Retinal pigment epithelial cell (primary cell): Measurements from ENCODE around the gene SLC2A11.
"Not testable (repeated sequence)": the region's sequence is repeated elsewhere in the genome, so short reads cannot be mapped to it uniquely, and the experiment has no call there.

Experiments
- DNase-seq: peaks from one replicate; pipeline ENCODE4 v3.0.0-alpha.2; 2010; ENCODE audit warnings: low read depth
- H3K4me3 ChIP-seq: 2 replicates; pipeline ENCODE4 v1.5.1; 2011; ENCODE audit warnings: mild to moderate bottlenecking, low read length, control low read depth, moderate library complexity
- TF ChIP-seq, protein P1 (sequence below): conservative IDR thresholded peaks from 2 replicates; pipeline ENCODE4 v1.5.1; 2011; ENCODE audit warnings: low read depth, low read length, control low read depth, inconsistent platforms

Gene SLC2A11

DNA sequence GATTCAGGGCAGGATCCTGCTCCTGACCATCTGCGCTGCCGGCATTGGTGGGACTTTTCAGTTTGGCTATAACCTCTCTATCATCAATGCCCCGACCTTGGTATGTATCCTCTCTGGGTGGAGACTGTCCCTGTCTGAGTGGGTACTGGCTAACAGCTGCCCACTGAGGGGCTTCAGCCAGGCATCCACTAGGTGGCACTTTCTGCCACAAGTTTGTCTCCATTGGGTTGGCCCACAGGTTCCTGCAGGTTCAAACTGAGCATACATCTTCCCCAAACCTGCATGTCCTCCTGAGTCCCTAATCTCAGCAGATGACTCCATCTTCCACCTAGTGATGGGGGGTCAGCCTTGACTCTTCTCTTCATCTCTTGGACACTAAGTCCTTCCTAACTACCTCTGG, 4.4 kb downstream of the SLC2A11 start:
- no peak for DNase-seq
- no peak overlapping the region for H3K4me3 ChIP-seq
- TF ChIP-seq, protein P1, sequence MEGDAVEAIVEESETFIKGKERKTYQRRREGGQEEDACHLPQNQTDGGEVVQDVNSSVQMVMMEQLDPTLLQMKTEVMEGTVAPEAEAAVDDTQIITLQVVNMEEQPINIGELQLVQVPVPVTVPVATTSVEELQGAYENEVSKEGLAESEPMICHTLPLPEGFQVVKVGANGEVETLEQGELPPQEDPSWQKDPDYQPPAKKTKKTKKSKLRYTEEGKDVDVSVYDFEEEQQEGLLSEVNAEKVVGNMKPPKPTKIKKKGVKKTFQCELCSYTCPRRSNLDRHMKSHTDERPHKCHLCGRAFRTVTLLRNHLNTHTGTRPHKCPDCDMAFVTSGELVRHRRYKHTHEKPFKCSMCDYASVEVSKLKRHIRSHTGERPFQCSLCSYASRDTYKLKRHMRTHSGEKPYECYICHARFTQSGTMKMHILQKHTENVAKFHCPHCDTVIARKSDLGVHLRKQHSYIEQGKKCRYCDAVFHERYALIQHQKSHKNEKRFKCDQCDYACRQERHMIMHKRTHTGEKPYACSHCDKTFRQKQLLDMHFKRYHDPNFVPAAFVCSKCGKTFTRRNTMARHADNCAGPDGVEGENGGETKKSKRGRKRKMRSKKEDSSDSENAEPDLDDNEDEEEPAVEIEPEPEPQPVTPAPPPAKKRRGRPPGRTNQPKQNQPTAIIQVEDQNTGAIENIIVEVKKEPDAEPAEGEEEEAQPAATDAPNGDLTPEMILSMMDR = peak; percentile 81

DNA sequence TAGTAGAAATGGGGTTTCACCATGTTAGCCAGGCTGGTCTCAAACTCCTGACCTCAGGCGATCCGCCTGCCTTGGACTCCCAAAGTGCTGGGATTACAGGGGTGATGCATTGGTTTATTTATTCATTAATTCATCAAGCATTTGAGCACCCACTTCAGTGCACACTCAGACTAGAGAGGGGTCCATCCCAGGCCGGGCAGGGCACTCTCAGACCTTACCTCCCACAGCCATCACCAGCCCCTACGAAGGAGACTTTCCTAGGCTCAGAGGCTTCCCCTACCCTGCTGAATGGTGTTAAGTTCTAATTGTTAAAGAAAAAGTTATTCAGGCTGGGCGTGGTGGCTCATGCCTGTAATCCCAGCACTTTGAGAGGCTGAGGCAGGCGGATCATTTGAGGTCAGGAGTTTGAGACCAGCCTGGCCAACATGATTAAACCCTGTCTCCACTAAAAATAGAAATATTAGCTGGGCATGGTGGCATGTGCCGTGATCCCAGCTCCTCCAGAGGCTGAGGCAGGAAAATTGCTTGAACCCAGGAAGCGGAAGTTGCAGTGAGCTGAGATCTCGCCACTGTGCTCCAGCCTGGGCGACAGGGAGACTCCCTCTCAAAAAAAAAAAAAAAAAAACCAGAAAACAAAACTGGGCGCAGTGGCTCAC, 7.0 kb downstream of the SLC2A11 start:
- not testable (repeated sequence) for H3K4me3 ChIP-seq, DNase-seq

DNA sequence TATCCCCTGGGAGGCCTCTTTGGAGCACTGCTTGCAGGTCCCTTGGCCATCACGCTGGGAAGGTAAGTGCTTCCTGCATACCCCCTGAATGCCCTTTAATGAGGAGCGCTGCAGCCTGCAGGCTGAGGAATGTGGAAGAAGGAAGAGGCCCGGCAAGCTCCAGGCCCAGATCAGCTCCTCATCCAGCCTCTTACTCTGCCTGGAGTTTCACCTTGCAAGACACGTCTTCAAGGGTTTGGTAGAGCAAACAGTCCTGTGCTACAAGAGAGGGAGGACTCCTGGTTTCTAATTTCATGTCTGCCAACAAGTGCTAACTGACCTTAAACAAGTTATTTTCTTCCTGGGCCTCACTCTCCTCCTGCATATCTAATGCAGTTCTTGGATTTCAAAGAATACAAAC, 10.9 kb downstream of the SLC2A11 start:
- TF ChIP-seq, protein P1 = no peak
- H3K4me3 ChIP-seq = no peak overlapping the region
- DNase-seq = no peak

DNA sequence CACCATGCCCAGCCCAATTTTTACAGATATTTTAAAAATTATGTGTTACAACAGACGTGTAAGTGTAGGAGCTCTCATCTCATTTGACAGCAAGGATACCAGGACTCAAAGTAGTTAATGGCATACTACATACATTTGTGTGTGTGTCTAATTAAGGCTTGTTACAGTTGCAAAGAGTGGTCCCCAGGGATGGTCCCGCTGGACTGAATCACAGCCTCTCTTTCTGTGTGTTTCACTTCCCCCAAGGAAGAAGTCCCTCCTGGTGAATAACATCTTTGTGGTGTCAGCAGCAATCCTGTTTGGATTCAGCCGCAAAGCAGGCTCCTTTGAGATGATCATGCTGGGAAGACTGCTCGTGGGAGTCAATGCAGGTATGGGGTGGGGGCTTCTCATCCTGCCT, 17.2 kb downstream of the SLC2A11 start:
- H3K4me3 ChIP-seq = no peak overlapping the region
- TF ChIP-seq, protein P1 = no peak
- no peak for DNase-seq

DNA sequence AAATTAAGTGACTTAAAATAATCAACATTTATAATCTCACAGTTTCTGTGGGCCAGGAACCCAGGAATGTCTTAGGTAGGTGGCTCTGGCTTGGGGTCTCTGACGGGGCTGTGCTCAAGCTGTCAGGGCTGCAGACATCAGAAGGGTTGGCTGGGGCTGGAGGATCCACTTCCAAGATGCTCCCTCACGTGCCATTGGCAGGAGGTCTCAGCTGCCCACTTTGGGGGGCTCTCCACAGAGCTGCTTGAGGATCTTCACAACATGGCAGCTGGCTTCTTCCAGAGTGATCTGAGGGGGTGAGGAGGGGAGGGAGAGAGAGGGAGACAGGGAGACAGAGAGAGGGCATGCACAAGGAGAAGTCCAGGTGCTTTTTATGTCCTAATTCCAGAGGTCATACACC, 18.1 kb downstream of the SLC2A11 start:
- DNase-seq = no peak
- TF ChIP-seq, protein P1 = no peak
- H3K4me3 ChIP-seq = no peak overlapping the region

DNA sequence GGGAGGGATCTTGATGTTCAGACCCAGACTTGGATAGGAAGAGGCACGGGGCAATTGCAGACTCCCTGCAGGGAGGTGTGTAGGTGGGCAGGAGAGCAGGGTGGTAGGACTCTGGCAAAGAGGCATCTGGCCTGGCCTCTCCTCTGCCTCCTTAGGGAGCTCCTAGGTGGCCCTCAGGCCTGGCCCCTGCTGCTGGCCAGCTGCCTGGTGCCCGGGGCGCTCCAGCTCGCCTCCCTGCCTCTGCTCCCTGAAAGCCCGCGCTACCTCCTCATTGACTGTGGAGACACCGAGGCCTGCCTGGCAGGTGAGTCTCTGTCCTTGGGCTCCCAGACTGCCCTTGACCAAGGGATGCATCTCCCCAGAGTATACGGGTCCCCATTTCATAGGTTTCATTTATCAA, 19.9 kb downstream of the SLC2A11 start:
- no peak for DNase-seq
- TF ChIP-seq, protein P1 = no peak

DNA sequence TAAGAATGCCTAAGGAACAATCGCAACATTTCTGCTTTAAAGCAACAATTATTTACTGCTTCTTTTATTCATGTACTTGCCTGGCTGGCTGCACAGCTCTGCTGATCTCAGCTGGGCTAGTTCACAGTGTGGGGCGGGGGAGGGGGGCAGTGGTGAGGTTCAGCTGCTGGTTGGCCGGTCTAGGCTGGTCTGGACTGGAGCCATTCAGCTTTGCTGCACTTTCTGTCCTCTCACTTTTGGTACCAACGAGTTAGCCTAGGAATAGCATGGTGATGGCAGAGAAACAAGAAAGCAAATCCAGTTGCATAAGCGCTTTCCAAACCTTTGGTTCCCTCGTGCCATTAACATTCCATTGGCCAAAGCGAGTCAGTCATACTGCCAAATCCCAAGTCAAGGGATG, 20.5 kb downstream of the SLC2A11 start:
- no peak for DNase-seq

More for the DNA sequence above, 19.9 kb downstream of the SLC2A11 start:
- no peak overlapping the region for H3K4me3 ChIP-seq

More for the DNA sequence above, 20.5 kb downstream of the SLC2A11 start:
- H3K4me3 ChIP-seq = no peak overlapping the region
- TF ChIP-seq, protein P1 = no peak
